ENCODE data around the gene ZNF341.

Gene ZNF341

GRCh38 chr20:33839591-33839990, 107.8 kb downstream of the ZNF341 start:
- no peak for DNase-seq (ENCODE audit: low read depth in 4 of 4, low spot score in 1 of 4)

DNA sequence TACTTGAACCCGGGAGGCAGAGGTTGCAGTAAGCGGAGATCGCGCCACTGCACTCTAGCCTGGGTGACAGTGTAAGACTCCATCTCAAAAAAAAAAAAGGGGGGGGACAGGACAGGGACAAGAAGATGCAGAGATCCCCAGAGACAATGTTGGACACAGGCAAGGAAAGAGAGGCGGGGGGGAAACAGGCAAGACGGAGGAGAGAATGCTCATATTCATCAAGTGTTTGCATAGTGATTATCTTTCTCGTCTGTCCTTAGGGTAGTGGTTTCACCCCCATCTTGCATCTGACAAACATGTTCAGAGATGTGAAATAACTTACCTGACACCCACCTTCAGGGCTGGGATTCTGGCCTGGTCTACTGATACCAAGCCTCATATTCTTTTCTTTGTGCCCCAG, 108.4 kb downstream of the ZNF341 start:
- no peak for DNase-seq (ENCODE audit: low read depth in 4 of 4, low spot score in 1 of 4)

GRCh38 chr20:33840759-33841435, 109.1 kb downstream of the ZNF341 start:
- DNase-seq (ENCODE audit: low read depth in 4 of 4, low spot score in 1 of 4) = no peak

DNA sequence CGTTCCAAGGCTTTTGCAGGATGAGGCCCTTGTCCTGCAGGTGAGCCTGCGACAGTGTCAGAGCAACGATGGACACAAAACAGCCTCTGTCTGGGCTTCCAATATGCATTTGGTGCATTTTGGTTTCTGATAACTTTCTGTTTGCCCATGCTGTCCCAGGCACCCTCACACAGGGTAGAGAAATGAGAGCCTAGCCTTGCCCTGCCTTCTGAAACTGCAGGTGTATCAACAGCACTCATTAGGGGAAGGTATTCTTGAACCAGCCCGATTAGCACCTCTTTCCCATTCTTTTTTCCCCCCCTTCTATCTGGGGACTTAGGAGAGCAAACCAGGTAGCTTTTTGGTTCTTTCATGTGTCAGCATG, 109.6 kb downstream of the ZNF341 start:
- DNase-seq (ENCODE audit: low read depth in 4 of 4, low spot score in 1 of 4) = no peak
